Measurements from ENCODE around the gene OPA3. TPM values are rescaled to one million over a fixed set of nuclear protein-coding genes. Genes with fewer than 3 reads are reported as not detected.

Gene OPA3
- total RNA-seq, 4 donors from 2014 or later: 4.8 to 6.7 (median 5.7) TPM

GRCh38 chr19:45517238-45517637 is 67.4 kb downstream of the OPA3 start:
- Histone ChIP-seq H3K4me3 (no peak overlapping the region), H3K27ac (no peak overlapping the region), H3K27me3 (no peaks in the 10 kb centered on the region), H3K4me1 (peaks cover 0 to 38% (median 22%) of the 10 kb centered on the region in 4 donors), H3K36me3 (peaks cover 0 to 61% (median 22%) of the 10 kb centered on the region in 3 donors), H3K9me3 (no peaks in the 10 kb centered on the region)
- no peak for DNase-seq (ENCODE audit: low spot score in 2 of 2)
- WGBS, 2 donors: 65% methylated on average over 7 of the region's 7 CpGs
- no peak for TF ChIP-seq POLR2A (IDR thresholded peaks at IDR 0.05)

DNA sequence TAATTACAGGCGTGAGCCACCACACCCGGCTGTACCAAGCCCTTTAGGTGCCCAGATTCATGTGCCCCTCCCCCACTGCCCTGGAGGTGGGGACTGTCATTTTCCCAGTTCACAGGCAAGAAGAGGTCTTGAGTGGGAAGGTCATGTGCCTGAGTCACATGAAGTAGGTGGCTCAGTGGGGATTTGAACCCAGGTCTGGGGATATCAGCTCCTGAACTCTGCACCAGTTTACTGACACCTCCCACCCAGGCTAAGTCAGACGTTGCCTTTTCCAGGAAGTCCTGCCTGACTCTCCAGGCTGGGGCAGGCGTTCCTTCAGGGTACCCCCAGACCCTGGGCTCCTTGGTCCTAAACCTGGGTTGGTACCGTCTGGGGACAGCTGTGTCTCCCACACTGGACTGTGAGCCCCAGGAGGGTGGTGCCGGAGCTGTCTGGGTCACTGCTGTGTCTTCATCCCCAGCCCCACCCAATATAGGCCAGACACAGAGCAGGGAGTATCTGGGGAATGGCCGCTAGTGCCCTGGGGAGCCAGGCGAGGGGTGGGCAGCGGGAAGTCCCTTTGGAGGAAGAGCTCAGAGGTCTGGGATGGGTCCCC is 68.7 kb downstream of the OPA3 start:
- peaks cover 0 to 48% (median 22%) of the 10 kb centered on the region in 3 donors for H3K36me3 ChIP-seq
- H3K9me3 ChIP-seq: no peaks in the 10 kb centered on the region
- DNase-seq (ENCODE audit: low spot score in 2 of 2): no peak
- H3K27ac ChIP-seq: peak overlapping the region in 3 of 4 donors; percentile 74 to 76 (median 75)
- H3K27me3 ChIP-seq: no peaks in the 10 kb centered on the region
- H3K4me1 ChIP-seq: peaks cover 0 to 48% (median 24%) of the 10 kb centered on the region in 4 donors
- no peak overlapping the region for H3K4me3 ChIP-seq
- WGBS, 2 donors: 74 to 77% methylated on average over 7 to 9 of the region's 9 CpGs
- TF ChIP-seq CTCF (IDR thresholded peaks at IDR 0.05): no peak
- TF ChIP-seq EP300 (IDR thresholded peaks at IDR 0.05): no peak
- TF ChIP-seq POLR2A (IDR thresholded peaks at IDR 0.05): no peak

DNA sequence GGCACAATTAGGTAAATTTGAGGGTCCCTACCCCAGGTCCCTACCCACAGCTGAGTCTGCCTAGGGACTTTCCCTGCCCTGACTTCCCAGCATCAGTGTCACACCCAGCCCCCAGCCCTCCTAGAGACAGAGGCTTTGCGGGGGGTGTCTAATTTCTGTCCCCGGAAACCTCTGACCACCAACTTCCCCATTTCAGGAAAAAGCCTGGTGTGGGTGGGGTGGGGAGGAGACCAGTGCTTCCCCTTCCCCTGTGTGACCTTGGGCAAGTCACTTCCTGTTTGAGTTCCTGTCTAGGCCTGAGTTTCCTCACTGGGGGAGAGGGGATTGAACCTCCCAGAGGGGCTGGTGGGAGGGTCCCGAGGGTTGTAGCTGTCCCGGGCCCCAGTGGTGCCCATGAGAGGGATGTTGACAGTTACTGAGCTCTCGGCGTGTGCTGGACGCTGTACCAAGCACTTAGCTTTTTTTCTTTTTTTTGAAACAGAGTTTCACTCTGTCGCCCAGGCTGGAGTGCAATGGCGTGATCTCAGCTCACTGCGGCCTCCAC is 69.4 kb downstream of the OPA3 start:
- DNase-seq (ENCODE audit: low spot score in 2 of 2): peak in 1 of 2 donors; percentile 56

DNA sequence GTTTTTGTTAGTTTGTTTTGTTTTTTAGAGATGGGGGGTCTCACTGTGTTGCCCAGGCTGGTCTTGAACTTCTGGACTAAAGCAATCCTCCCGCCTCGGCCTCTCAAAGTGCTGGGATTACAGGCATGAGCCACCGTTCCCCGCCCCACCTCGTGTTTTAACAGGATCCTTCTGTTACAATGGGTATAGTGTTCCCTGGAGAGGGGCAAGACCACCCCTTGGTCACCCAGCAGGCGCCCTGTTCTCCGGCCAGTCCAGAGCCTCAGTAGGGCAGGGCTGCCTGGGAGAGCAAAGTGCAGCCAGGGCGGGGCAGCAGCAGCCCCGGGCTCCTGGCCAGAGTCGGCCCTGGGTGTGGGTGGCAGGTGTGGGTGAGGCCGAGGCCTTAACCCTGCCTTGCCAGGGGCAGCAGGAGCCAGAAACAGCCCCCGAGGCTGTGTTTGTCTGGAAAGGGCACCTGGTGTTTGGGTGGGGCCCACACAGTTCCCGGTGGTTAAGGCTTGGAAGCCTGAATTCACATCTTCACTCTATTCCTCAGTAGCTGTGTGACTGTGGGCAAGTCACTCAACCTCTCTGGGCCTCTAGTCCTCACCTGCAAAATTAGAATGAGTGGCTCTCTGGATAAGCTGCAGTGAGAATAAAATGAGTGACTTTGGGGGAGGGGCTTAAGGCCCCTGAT is 70.1 kb downstream of the OPA3 start:
- H3K4me3 ChIP-seq: no peak overlapping the region
- no peaks in the 10 kb centered on the region for H3K27me3 ChIP-seq
- TF ChIP-seq POLR2A (IDR thresholded peaks at IDR 0.05) (no peak), CTCF (IDR thresholded peaks at IDR 0.05) (no peak), EP300 (IDR thresholded peaks at IDR 0.05) (no peak)
- 33 to 34% methylated on average over 13 of the region's 13 CpGs for WGBS, 2 donors
- DNase-seq (ENCODE audit: low spot score in 2 of 2): no peak
- peaks cover 0 to 60% (median 31%) of the 10 kb centered on the region in 4 donors for H3K4me1 ChIP-seq
- peak overlapping the region in 3 of 4 donors; percentile 74 to 76 (median 75) for H3K27ac ChIP-seq
- no peaks in the 10 kb centered on the region for H3K9me3 ChIP-seq
- peaks cover 0 to 35% (median 13%) of the 10 kb centered on the region in 3 donors for H3K36me3 ChIP-seq

More for the DNA sequence above, 69.4 kb downstream of the OPA3 start:
- no peaks in the 10 kb centered on the region for H3K9me3 ChIP-seq
- peaks cover 0 to 40% (median 16%) of the 10 kb centered on the region in 3 donors for H3K36me3 ChIP-seq
- H3K4me1 ChIP-seq: peaks cover 0 to 54% (median 26%) of the 10 kb centered on the region in 4 donors
- H3K4me3 ChIP-seq: no peak overlapping the region
- TF ChIP-seq POLR2A (IDR thresholded peaks at IDR 0.05): peak in 1 of 2 donors; percentile 12
- no peak for TF ChIP-seq CTCF (IDR thresholded peaks at IDR 0.05)
- peak in 1 of 2 donors; percentile 46 for TF ChIP-seq EP300 (IDR thresholded peaks at IDR 0.05)
- H3K27ac ChIP-seq: peak overlapping the region in 3 of 4 donors; percentile 74 to 76 (median 75)
- no peaks in the 10 kb centered on the region for H3K27me3 ChIP-seq
- 75 to 82% methylated on average over 10 of the region's 10 CpGs for WGBS, 2 donors

GRCh38 chr19:45512881-45513483 is 71.6 kb downstream of the OPA3 start:
- TF ChIP-seq POLR2A (IDR thresholded peaks at IDR 0.05): no peak
- no peak for TF ChIP-seq CTCF (IDR thresholded peaks at IDR 0.05)
- no peak for TF ChIP-seq EP300 (IDR thresholded peaks at IDR 0.05)
- peaks cover 0 to 19% (median 6%) of the 10 kb centered on the region in 3 donors for H3K36me3 ChIP-seq
- WGBS, 2 donors: 83 to 86% methylated on average over 6 of the region's 6 CpGs
- H3K4me3 ChIP-seq: no peak overlapping the region
- H3K9me3 ChIP-seq: no peaks in the 10 kb centered on the region
- DNase-seq (ENCODE audit: low spot score in 2 of 2): no peak
- H3K27ac ChIP-seq: peak overlapping the region in 1 of 4 donors; percentile 1
- H3K27me3 ChIP-seq: no peaks in the 10 kb centered on the region
- H3K4me1 ChIP-seq: peaks cover 0 to 73% (median 37%) of the 10 kb centered on the region in 4 donors

All from tibial nerve (tissue), 4 donors.